ENCODE data around the gene KCNH6. TPM values are rescaled to one million over a fixed set of nuclear protein-coding genes. Genes with fewer than 3 reads are reported as not detected.

Gene KCNH6
- total RNA-seq, 4 donors from 2014 or later: not detected

DNA sequence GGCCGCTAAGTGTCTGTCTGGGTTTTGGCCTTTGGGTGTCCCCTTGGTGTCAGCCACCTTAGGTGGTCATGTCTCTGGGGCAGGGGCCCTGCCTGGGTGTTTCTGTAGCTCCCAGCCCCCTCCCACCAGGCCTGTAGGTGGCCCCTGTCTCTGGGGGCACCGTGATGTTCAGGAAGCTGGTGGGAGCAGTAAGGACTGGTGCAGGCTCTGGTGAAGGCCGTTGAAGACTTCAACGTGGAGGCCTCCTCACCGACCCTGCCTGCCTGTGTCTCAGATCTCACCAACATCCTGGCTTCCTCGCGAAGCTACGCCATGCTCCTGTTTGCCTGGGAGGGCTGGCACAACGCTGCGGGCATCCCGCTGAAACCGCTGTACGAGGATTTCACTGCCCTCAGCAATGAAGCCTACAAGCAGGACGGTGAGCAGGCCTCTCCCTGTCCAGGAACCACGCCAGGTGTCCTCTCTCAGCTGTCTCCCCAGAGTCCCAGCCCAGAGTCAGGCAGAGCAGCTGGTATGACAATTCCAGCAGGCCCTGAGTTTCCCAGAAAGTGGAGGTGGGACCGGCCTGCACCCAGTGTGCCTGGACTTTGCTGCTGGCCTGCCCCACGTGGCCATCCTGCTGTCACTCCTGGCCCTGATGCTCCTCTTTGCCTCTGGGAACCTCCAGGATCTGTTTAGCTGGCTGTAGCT is 43.5 kb upstream of the KCNH6 start:
- H3K4me1 ChIP-seq: peaks cover 0 to 39% (median 21%) of the 10 kb centered on the region in 3 donors
- no peak overlapping the region for H3K27ac ChIP-seq
- WGBS, 2 donors (ENCODE audit: low coverage in 1 of 2): 70 to 100% methylated on average over 1 to 2 of the region's 17 CpGs
- no peak overlapping the region for H3K4me3 ChIP-seq
- TF ChIP-seq CTCF (IDR thresholded peaks at IDR 0.05): no peak
- TF ChIP-seq POLR2A (IDR thresholded peaks at IDR 0.05): no peak
- no peak for TF ChIP-seq EP300 (IDR thresholded peaks at IDR 0.05)
- no peak for TF ChIP-seq POLR2AphosphoS5 (IDR thresholded peaks at IDR 0.05)
- peaks cover 70% of the 10 kb centered on the region for H3K27me3 ChIP-seq
- no peaks in the 10 kb centered on the region for H3K36me3 ChIP-seq
- no peak for ATAC-seq
- no peaks in the 10 kb centered on the region for H3K9me3 ChIP-seq

DNA sequence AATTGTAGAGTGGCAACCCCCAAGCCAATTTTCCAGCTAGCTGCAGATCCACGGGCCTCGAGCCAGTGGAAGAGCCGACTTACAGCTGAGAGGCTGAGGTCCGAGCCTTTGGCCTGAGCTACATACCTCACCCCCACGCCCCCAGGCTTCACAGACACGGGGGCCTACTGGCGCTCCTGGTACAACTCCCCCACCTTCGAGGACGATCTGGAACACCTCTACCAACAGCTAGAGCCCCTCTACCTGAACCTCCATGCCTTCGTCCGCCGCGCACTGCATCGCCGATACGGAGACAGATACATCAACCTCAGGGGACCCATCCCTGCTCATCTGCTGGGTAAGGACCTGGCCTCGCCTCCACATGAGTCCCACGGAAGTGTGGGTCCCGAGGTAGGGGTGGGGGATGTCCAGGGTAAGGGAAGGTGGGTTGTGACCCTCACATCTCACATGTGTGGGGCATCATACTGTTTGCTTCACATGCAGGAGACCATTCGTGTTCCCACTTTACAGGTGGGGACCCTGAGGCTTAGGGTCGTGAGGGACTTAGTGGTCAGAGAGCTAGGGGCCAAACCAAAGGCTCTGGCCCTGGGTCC is 42.9 kb upstream of the KCNH6 start:
- TF ChIP-seq POLR2A (IDR thresholded peaks at IDR 0.05) (no peak), CTCF (IDR thresholded peaks at IDR 0.05) (no peak), POLR2AphosphoS5 (IDR thresholded peaks at IDR 0.05) (no peak), EP300 (IDR thresholded peaks at IDR 0.05) (no peak)
- ATAC-seq: no peak
- H3K4me1 ChIP-seq: peaks cover 0 to 39% (median 21%) of the 10 kb centered on the region in 3 donors
- no peak overlapping the region for H3K4me3 ChIP-seq
- peaks cover 70% of the 10 kb centered on the region for H3K27me3 ChIP-seq
- no peaks in the 10 kb centered on the region for H3K9me3 ChIP-seq
- no peak overlapping the region for H3K27ac ChIP-seq
- WGBS, 2 donors (ENCODE audit: low coverage in 1 of 2): 83 to 85% methylated on average over 1 to 10 of the region's 21 CpGs
- H3K36me3 ChIP-seq: no peaks in the 10 kb centered on the region

- Histone ChIP-seq H3K27me3 (peaks cover 68% of the 10 kb centered on the region), H3K36me3 (no peaks in the 10 kb centered on the region), H3K27ac (no peak overlapping the region), H3K4me3 (no peak overlapping the region), H3K9me3 (no peaks in the 10 kb centered on the region), H3K4me1 (peaks cover 0 to 34% (median 19%) of the 10 kb centered on the region in 3 donors)
- 56 to 60% methylated on average over 1 to 6 of the region's 11 CpGs for WGBS, 2 donors (ENCODE audit: low coverage in 1 of 2)
- ATAC-seq: no peak
- TF ChIP-seq POLR2A (IDR thresholded peaks at IDR 0.05) (no peak), CTCF (IDR thresholded peaks at IDR 0.05) (no peak), EP300 (IDR thresholded peaks at IDR 0.05) (no peak), POLR2AphosphoS5 (IDR thresholded peaks at IDR 0.05) (no peak)
Measured at GRCh38 chr17:63480826-63481487, 42.2 kb upstream of the KCNH6 start.

DNA sequence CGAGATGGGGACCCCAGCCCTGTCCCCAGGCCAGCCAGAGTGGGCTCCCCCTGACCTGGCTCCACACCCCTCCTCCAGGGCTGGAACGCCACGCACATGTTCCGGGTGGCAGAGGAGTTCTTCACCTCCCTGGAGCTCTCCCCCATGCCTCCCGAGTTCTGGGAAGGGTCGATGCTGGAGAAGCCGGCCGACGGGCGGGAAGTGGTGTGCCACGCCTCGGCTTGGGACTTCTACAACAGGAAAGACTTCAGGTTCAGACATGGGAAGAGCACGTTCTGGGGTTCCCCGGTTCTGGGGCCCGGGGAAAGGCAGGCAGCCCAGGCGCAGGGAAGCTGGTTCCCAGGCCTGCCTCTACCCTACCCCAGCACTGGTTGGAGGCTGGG is 41.7 kb upstream of the KCNH6 start:
- Histone ChIP-seq H3K27me3 (peaks cover 63% of the 10 kb centered on the region), H3K4me3 (no peak overlapping the region), H3K36me3 (no peaks in the 10 kb centered on the region), H3K27ac (no peak overlapping the region), H3K9me3 (no peaks in the 10 kb centered on the region), H3K4me1 (peaks cover 0 to 28% (median 14%) of the 10 kb centered on the region in 3 donors)
- no CpG with 5 or more reads among the region's 16 CpGs for WGBS, 2 donors (ENCODE audit: low coverage in 1 of 2)
- TF ChIP-seq POLR2A (IDR thresholded peaks at IDR 0.05): no peak
- no peak for TF ChIP-seq EP300 (IDR thresholded peaks at IDR 0.05)
- TF ChIP-seq CTCF (IDR thresholded peaks at IDR 0.05): no peak
- no peak for TF ChIP-seq POLR2AphosphoS5 (IDR thresholded peaks at IDR 0.05)
- no peak for ATAC-seq

Data from gastroesophageal sphincter (tissue), 4 donors.